ENCODE measurements around the gene TRIM3. TPM values are rescaled to one million over a fixed set of nuclear protein-coding genes. Genes with fewer than 3 reads are reported as not detected.
A peak's percentile ranks its signal among the peaks of the same experiment; 100 is the strongest.

Gene TRIM3
- total and polyA plus RNA-seq, 12 donors = 6.6 to 23.8 (median 10.4) TPM

- H3K4me3 ChIP-seq = no peak overlapping the region
- no peaks in the 10 kb centered on the region for H3K9me3 ChIP-seq (replicated peaks in 1 of 3)
- H3K4me1 ChIP-seq (replicated peaks in 1 of 2) = no peaks in the 10 kb centered on the region
- peaks cover 0 to 35% of the 10 kb centered on the region in 2 donors for H3K36me3 ChIP-seq (replicated peaks in 1 of 2)
- intact Hi-C loops (cut with DNase I) = no loop called here
- no peaks in the 10 kb centered on the region for H3K27me3 ChIP-seq
- no peak for TF ChIP-seq POLR2A (IDR thresholded peaks at IDR 0.05)
- TF ChIP-seq, protein P1, sequence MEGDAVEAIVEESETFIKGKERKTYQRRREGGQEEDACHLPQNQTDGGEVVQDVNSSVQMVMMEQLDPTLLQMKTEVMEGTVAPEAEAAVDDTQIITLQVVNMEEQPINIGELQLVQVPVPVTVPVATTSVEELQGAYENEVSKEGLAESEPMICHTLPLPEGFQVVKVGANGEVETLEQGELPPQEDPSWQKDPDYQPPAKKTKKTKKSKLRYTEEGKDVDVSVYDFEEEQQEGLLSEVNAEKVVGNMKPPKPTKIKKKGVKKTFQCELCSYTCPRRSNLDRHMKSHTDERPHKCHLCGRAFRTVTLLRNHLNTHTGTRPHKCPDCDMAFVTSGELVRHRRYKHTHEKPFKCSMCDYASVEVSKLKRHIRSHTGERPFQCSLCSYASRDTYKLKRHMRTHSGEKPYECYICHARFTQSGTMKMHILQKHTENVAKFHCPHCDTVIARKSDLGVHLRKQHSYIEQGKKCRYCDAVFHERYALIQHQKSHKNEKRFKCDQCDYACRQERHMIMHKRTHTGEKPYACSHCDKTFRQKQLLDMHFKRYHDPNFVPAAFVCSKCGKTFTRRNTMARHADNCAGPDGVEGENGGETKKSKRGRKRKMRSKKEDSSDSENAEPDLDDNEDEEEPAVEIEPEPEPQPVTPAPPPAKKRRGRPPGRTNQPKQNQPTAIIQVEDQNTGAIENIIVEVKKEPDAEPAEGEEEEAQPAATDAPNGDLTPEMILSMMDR (IDR thresholded peaks at IDR 0.05) = no peak
- 90 to 96% (median 93%) methylated on average over 6 of the region's 6 CpGs for WGBS, 4 donors
- no peak for DNase-seq
- H3K27ac ChIP-seq = peak overlapping the region in 1 of 5 donors; percentile 23
These were observed 67.9 kb downstream of the TRIM3 start for GRCh38 chr11:6405846-6406245.

DNA sequence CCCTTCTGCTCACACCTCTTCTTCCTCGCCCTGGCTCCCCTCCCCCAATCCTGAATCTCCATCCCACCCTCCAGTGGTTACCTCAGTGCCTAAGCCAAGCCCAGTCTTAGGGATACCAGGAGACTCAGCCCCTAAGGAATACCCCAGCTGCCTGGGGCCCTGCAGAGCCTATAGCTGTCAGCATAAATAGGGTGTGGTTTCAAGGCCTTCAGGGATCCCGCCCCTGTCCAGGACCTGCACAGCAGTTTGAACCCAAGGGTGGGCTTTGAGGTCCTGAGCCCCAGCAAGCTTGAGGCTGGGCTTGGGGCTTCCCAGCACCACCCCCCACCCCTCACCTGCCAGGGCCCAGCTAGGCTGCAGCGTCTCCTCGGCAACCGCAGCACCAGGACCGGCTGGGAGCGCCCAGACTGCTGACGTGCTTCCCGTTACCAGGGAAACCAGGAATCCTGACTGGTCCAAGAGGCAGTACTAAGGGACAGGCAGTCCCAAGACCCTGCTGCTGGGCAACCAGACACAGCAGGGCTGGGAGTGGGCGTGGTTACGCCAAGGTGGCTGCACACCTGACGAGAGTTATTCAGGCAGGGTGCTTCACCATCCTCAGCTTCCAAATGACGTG, 68.6 kb downstream of the TRIM3 start:
- H3K27ac ChIP-seq = peak overlapping the region in 1 of 5 donors; percentile 23
- TF ChIP-seq, protein P1 (IDR thresholded peaks at IDR 0.05) = no peak
- no peak for TF ChIP-seq POLR2A (IDR thresholded peaks at IDR 0.05)
- peak in 2 of 7 donors; percentile 53 to 92 for DNase-seq
- no peak overlapping the region for H3K4me3 ChIP-seq
- no peaks in the 10 kb centered on the region for H3K4me1 ChIP-seq (replicated peaks in 1 of 2)
- H3K9me3 ChIP-seq (replicated peaks in 1 of 3) = no peaks in the 10 kb centered on the region
- 83 to 90% (median 86%) methylated on average over 5 to 13 of the region's 13 CpGs for WGBS, 4 donors
- no peaks in the 10 kb centered on the region for H3K27me3 ChIP-seq
- peaks cover 0 to 35% of the 10 kb centered on the region in 2 donors for H3K36me3 ChIP-seq (replicated peaks in 1 of 2)
- intact Hi-C loops (cut with DNase I) = no loop called here

- TF ChIP-seq, protein P1 (IDR thresholded peaks at IDR 0.05) = no peak
- no peaks in the 10 kb centered on the region for H3K27me3 ChIP-seq
- peak overlapping the region in 1 of 5 donors; percentile 14 for H3K27ac ChIP-seq
- WGBS, 4 donors = 82 to 92% (median 84%) methylated on average over 11 to 16 of the region's 16 CpGs
- DNase-seq = no peak
- H3K9me3 ChIP-seq (replicated peaks in 1 of 3) = no peaks in the 10 kb centered on the region
- intact Hi-C loops (cut with DNase I) = no loop called here
- H3K4me1 ChIP-seq (replicated peaks in 1 of 2) = no peaks in the 10 kb centered on the region
- H3K36me3 ChIP-seq (replicated peaks in 1 of 2) = peaks cover 0 to 30% of the 10 kb centered on the region in 2 donors
- no peak overlapping the region for H3K4me3 ChIP-seq
These were observed 69.2 kb downstream of the TRIM3 start for GRCh38 chr11:6404342-6405051.

DNA sequence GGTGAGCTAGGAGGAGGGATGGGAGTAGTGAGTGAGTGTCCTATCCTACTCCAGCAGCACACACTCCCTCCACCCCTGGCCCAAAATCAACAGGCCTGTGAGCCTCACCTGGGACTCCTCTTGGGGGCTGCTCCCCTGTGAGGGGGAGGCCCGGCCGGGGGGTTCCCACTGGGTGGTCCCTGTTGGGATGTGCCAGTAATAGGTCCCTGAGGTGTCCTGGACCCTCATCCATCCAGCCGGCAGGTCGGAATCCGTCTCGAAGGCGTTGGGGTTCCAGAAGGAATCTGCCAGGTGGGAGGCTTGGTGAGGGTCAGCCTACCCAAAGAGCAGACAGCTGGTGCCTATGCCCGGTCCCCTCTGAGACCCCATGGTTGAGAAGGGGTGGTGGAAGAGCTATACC, 70.2 kb downstream of the TRIM3 start:
- no peaks in the 10 kb centered on the region for H3K27me3 ChIP-seq
- H3K4me1 ChIP-seq (replicated peaks in 1 of 2) = peaks cover 2 to 6% of the 10 kb centered on the region in 2 donors
- intact Hi-C loops (cut with DNase I) = no loop called here
- H3K9me3 ChIP-seq (replicated peaks in 1 of 3) = no peaks in the 10 kb centered on the region
- no peak overlapping the region for H3K27ac ChIP-seq
- no peak for DNase-seq
- H3K4me3 ChIP-seq = no peak overlapping the region
- no peak for TF ChIP-seq POLR2A (IDR thresholded peaks at IDR 0.05)
- TF ChIP-seq, protein P1 (IDR thresholded peaks at IDR 0.05) = no peak
- 92 to 97% (median 95%) methylated on average over 5 to 8 of the region's 8 CpGs for WGBS, 4 donors
- peaks cover 0 to 22% of the 10 kb centered on the region in 2 donors for H3K36me3 ChIP-seq (replicated peaks in 1 of 2)

All from adrenal gland (tissue), 12 donors.